MCF 10A (cell line): ENCODE data around the gene WBP2NL. TPM values are rescaled to one million over a fixed set of nuclear protein-coding genes. Genes with fewer than 3 reads are reported as not detected.

Experiments
- BruUV-seq: library from RNA; stranded (reverse); fragments of 400-500 nt; replicated peaks from 2 replicates; lab custom pipeline; 2021; lab: Mats Ljungman, UMichigan
- CTCF ChIA-PET: fragments of 300-600 bp; sonication (Branson Sonifier 250); formaldehyde crosslinking; extraction: SDS; loops from one replicate; lab custom pipeline; 2021; ENCODE audit warnings: antibody characterized with exemption, inconsistent platforms; lab: Yijun Ruan, JAX
- POLR2A ChIA-PET: fragments of 300-600, 350-650 bp; sonication (Branson Sonifier 250); formaldehyde crosslinking; extraction: SDS; loops from one replicate; lab custom pipeline; 2020; ENCODE audit warnings: antibody characterized with exemption, inconsistent platforms; lab: Yijun Ruan, JAX
- DNase-seq: peaks from one replicate; pipeline ENCODE4 v3.0.0-alpha.2; 2018; ENCODE audit not compliant: unreplicated experiment
- H3K27ac Mint-ChIP-seq: one replicate; pipeline ENCODE4 v1.8.0; 2022; ENCODE audit warnings: mild to moderate bottlenecking, low read depth, mixed read lengths; ENCODE audit not compliant: unreplicated experiment
- H3K27me3 Mint-ChIP-seq: one replicate; pipeline ENCODE4 v1.8.0; 2022; ENCODE audit warnings: mixed read lengths; ENCODE audit not compliant: insufficient read depth, unreplicated experiment
- H3K36me3 Mint-ChIP-seq: one replicate; pipeline ENCODE4 v1.8.0; 2022; ENCODE audit warnings: mild to moderate bottlenecking, moderate library complexity, mixed read lengths; ENCODE audit not compliant: insufficient read depth, unreplicated experiment
- H3K4me1 Mint-ChIP-seq: one replicate; pipeline ENCODE4 v1.8.0; 2022; ENCODE audit warnings: mixed read lengths; ENCODE audit not compliant: insufficient read depth, unreplicated experiment
- H3K4me3 Mint-ChIP-seq: one replicate; pipeline ENCODE4 v1.8.0; 2022; ENCODE audit warnings: mild to moderate bottlenecking, moderate library complexity, mixed read lengths; ENCODE audit not compliant: unreplicated experiment
- H3K9me3 Mint-ChIP-seq: one replicate; pipeline ENCODE4 v1.8.0; 2022; ENCODE audit warnings: mixed read lengths; ENCODE audit not compliant: unreplicated experiment
- CTCF ChIP-seq: fragments of 200-600 bp; IDR thresholded peaks from one replicate; pipeline ENCODE4 v1.8.0; 2022; ENCODE audit warnings: antibody characterized with exemption, mild to moderate bottlenecking; ENCODE audit not compliant: unreplicated experiment
- intact Hi-C: fragments of 100-400 bp; cut with micrococcal nuclease; formaldehyde crosslinking; loops from 2 replicates; pipeline ENCODE4 v1.14.1; 2022
- total RNA-seq: library from RNA; stranded (reverse); gene quantifications from 2 replicates; pipeline ENCODE4 v1.2.3, GENCODE V29; 2022

Gene WBP2NL
- total RNA-seq, 1 experiment from 2014 or later, result 1.1 TPM

- H3K4me3 Mint-ChIP-seq, result no peak overlapping the region
- BruUV-seq, result no TSS peak
- no peaks in the 10 kb centered on the region for H3K9me3 Mint-ChIP-seq
- peaks cover 15% of the 10 kb centered on the region for H3K4me1 Mint-ChIP-seq
- POLR2A ChIA-PET, result interaction anchor here (1.5 kb wide), 1 partner anchor 101 kb away, joined by 3 read pairs; no protein-coding TSS in a partner anchor
- intact Hi-C loops, result no loop called here
- no peaks in the 10 kb centered on the region for H3K36me3 Mint-ChIP-seq
- H3K27me3 Mint-ChIP-seq, result peaks cover 19% of the 10 kb centered on the region
- TF ChIP-seq CTCF, result no peak
- CTCF ChIA-PET, result interaction anchor here (1.4 kb wide), 1 partner anchor 12 kb away, joined by 7 read pairs; no protein-coding TSS in a partner anchor
- no peak for DNase-seq
- no peak overlapping the region for H3K27ac Mint-ChIP-seq
Observed at GRCh38 chr22:41979423-41980250, 19.0 kb upstream of the WBP2NL start.

GRCh38 chr22:41982865-41983264, 15.7 kb upstream of the WBP2NL start:
- Mint-ChIP-seq H3K9me3 (no peaks in the 10 kb centered on the region), H3K27ac (peak overlapping the region; percentile 0), H3K4me3 (no peak overlapping the region), H3K4me1 (peaks cover 15% of the 10 kb centered on the region), H3K36me3 (no peaks in the 10 kb centered on the region), H3K27me3 (no peaks in the 10 kb centered on the region)
- no peak for DNase-seq
- no TSS peak for BruUV-seq
- ChIA-PET CTCF (interaction anchor here (0.5 to 1.3 kb wide), 4 partner anchors 15 to 26 kb away, joined by 3 read pairs; no protein-coding TSS in a partner anchor), POLR2A (interaction anchor here (0.7 to 1.5 kb wide), 4 partner anchors 37 to 107 kb away, joined by 3 to 9 read pairs (median 5); partner anchors contain the start of genes CENPM, NDUFA6 and SMDT1)
- TF ChIP-seq CTCF, result no peak
- intact Hi-C loops, result no loop called here

- intact Hi-C loops, result no loop called here
- peak; percentile 85 for DNase-seq
- POLR2A ChIA-PET, result interaction anchor here (0.6 to 1.5 kb wide), 6 partner anchors 16 to 1273 kb away, joined by 3 to 9 read pairs (median 4); partner anchors contain the start of genes CENPM, NDUFA6 and SMDT1
Observed at GRCh38 chr22:41983513-41984405, 14.8 kb upstream of the WBP2NL start.

More at GRCh38 chr22:41983513-41984405, 14.8 kb upstream of the WBP2NL start:
- CTCF ChIA-PET, result interaction anchor here (0.5 to 0.9 kb wide), 4 partner anchors 17 to 294 kb away, joined by 3 to 5 read pairs (median 3); no protein-coding TSS in a partner anchor
- H3K4me3 Mint-ChIP-seq, result no peak overlapping the region
- no peak for TF ChIP-seq CTCF
- no TSS peak for BruUV-seq
- no peaks in the 10 kb centered on the region for H3K27me3 Mint-ChIP-seq
- peaks cover 15% of the 10 kb centered on the region for H3K4me1 Mint-ChIP-seq
- H3K9me3 Mint-ChIP-seq, result no peaks in the 10 kb centered on the region
- no peaks in the 10 kb centered on the region for H3K36me3 Mint-ChIP-seq
- H3K27ac Mint-ChIP-seq, result peak overlapping the region; percentile 0
